Measurements from ENCODE around the gene TM4SF5.

GRCh38 chr17:4806777-4807604, 35.3 kb downstream of the TM4SF5 start, which contains the start of gene PLD2:
- TF ChIP-seq CTCF (IDR thresholded peaks at IDR 0.05) (peak in 1 of 7 experiments; percentile 14), POLR2A (IDR thresholded peaks at IDR 0.05) (peak; percentile 34 to 62 (median 57))
